OCI-LY7 (cell line): Measurements from ENCODE around the gene CHST13. TPM values are rescaled to one million over a fixed set of nuclear protein-coding genes. Genes with fewer than 3 reads are reported as not detected.
A peak's percentile ranks its signal among the peaks of the same experiment; 100 is the strongest.

Experiments
- BruUV-seq: library from RNA; stranded (reverse); fragments of 400-500 nt; replicated peaks from 2 replicates; lab custom pipeline; 2021; lab: Mats Ljungman, UMichigan
- CTCF ChIA-PET: fragments of 300-600 bp; sonication (Branson Sonifier 250); formaldehyde crosslinking; loops from one replicate; lab custom pipeline; 2022; ENCODE audit warnings: antibody characterized with exemption; ENCODE audit not compliant: unreplicated experiment; lab: Charles Lee
- POLR2A ChIA-PET: fragments of 300-600 bp; sonication (Branson Sonifier 250); formaldehyde crosslinking; loops from one replicate; lab custom pipeline; 2022; ENCODE audit warnings: antibody characterized with exemption; lab: Charles Lee
- DNase-seq: peaks from one replicate; pipeline ENCODE4 v3.0.0-alpha.2; 2015; ENCODE audit warnings: low spot score
- H2AFZ ChIP-seq: fragments of 200-600 bp; sonication (generic), shearing (Covaris generic); 2 replicates; pipeline ENCODE4 v1.6.1; 2014; ENCODE audit warnings: mild to moderate bottlenecking, antibody characterized with exemption, low read length, moderate library complexity
- H3K27ac ChIP-seq: fragments of 200-600 bp; sonication (generic); 2 replicates; pipeline ENCODE4 v1.5.1; 2014; ENCODE audit warnings: mixed run types, low read depth, mild to moderate bottlenecking, moderate library complexity, low read length, inconsistent platforms; ENCODE audit not compliant: poor library complexity, severe bottlenecking
- H3K36me3 ChIP-seq: fragments of 200-600 bp; sonication (generic); 2 replicates; pipeline ENCODE4 v1.6.1; 2014; ENCODE audit warnings: mild to moderate bottlenecking, antibody characterized with exemption, low read length, moderate library complexity, mixed read lengths; ENCODE audit not compliant: insufficient read depth
- H3K4me1 ChIP-seq: fragments of 200-600 bp; sonication (generic); 2 replicates; pipeline ENCODE4 v1.5.1; 2014; ENCODE audit warnings: mild to moderate bottlenecking, low read length; ENCODE audit not compliant: insufficient read depth, poor library complexity, severe bottlenecking
- H3K4me2 ChIP-seq: fragments of 200-600 bp; sonication (generic); 2 replicates; pipeline ENCODE4 v1.6.1; 2014; ENCODE audit warnings: mild to moderate bottlenecking, low read length
- H3K4me3 ChIP-seq: fragments of 200-600 bp; sonication (generic); 2 replicates; pipeline ENCODE4 v1.5.1; 2014; ENCODE audit warnings: mild to moderate bottlenecking, low read depth, low read length; ENCODE audit not compliant: poor library complexity, severe bottlenecking
- H3K79me2 ChIP-seq: fragments of 200-600 bp; sonication (generic); 2 replicates; pipeline ENCODE4 v1.6.1; 2016; ENCODE audit warnings: low read depth, mild to moderate bottlenecking, low read length, moderate library complexity, mixed read lengths; ENCODE audit not compliant: insufficient read depth
- H3K9me2 ChIP-seq: fragments of 200-600 bp; sonication (generic); 2 replicates; pipeline ENCODE4 v1.6.1; 2016; ENCODE audit warnings: mild to moderate bottlenecking, low read length, mixed read lengths; ENCODE audit not compliant: insufficient read depth
- H3K9me3 ChIP-seq: fragments of 200-600 bp; sonication (generic); 2 replicates; pipeline ENCODE4 v1.6.1; 2014; ENCODE audit warnings: mild to moderate bottlenecking, mixed run types, low read length, mixed read lengths
- H4K20me1 ChIP-seq: fragments of 200-600 bp; sonication (generic); 2 replicates; pipeline ENCODE4 v1.6.1; 2014; ENCODE audit warnings: mild to moderate bottlenecking, antibody characterized with exemption, low read length, moderate library complexity, mixed read lengths; ENCODE audit not compliant: insufficient read depth
- CTCF ChIP-seq: fragments of 200-600 bp; sonication (generic); conservative IDR thresholded peaks from 2 replicates; pipeline ENCODE4 v1.5.1; 2014; ENCODE audit warnings: mild to moderate bottlenecking, antibody characterized with exemption, low read length, moderate library complexity, mixed read lengths
- EZH2phosphoT487 ChIP-seq: fragments of 200-600 bp; sonication (generic); IDR thresholded peaks from 2 replicates; pipeline ENCODE4 v1.6.1; 2018; ENCODE audit warnings: low read depth, borderline replicate concordance, mild to moderate bottlenecking, mixed run types, antibody characterized with exemption, low read length, moderate library complexity, mixed read lengths
- intact Hi-C: fragments of 100-400 bp; cut with micrococcal nuclease; formaldehyde crosslinking; loops from one replicate; pipeline ENCODE4 v1.10.0; 2022; ENCODE audit not compliant: unreplicated experiment
- total RNA-seq, 2 experiments: library from RNA; depleted of rRNA in 1 of 2; stranded (reverse); fragments of >200 nt in 1 of 2; shearing (Covaris generic) in 1 of 2; gene quantifications; 2 replicates each; pipeline ENCODE4 v1.2.3, GENCODE V29; 2014 to 2022

CHST13 gene
- total RNA-seq, 2 experiments from 2014 or later, result not detected

GRCh38 chr3:126494970-126495230 is 29.1 kb upstream of the CHST13 start:
- Histone ChIP-seq H3K4me2 (no peak overlapping the region), H3K36me3 (no peaks in the 10 kb centered on the region), H3K4me1 (peaks cover 42% of the 10 kb centered on the region), H4K20me1 (no peaks in the 10 kb centered on the region), H3K9me2 (no peaks in the 10 kb centered on the region), H3K79me2 (no peaks in the 10 kb centered on the region), H3K4me3 (no peak overlapping the region), H3K27ac (no peak overlapping the region), H3K9me3 (no peaks in the 10 kb centered on the region), H2AFZ (no peak overlapping the region)
- no TSS peak for BruUV-seq
- ChIA-PET CTCF (no interaction called here), POLR2A (interaction anchor here (0.7 kb wide), 1 partner anchor 43 kb away, joined by 3 read pairs; no protein-coding TSS in a partner anchor)
- DNase-seq, result no peak
- no peak for TF ChIP-seq CTCF
- TF ChIP-seq EZH2phosphoT487, result no peak
- intact Hi-C loops, result no loop called here

GRCh38 chr3:126495786-126496185 is 28.2 kb upstream of the CHST13 start:
- Histone ChIP-seq H3K27ac (no peak overlapping the region), H3K4me1 (peaks cover 42% of the 10 kb centered on the region), H2AFZ (no peak overlapping the region), H4K20me1 (no peaks in the 10 kb centered on the region), H3K36me3 (no peaks in the 10 kb centered on the region), H3K79me2 (no peaks in the 10 kb centered on the region), H3K4me2 (no peak overlapping the region), H3K9me2 (no peaks in the 10 kb centered on the region), H3K9me3 (no peaks in the 10 kb centered on the region), H3K4me3 (no peak overlapping the region)
- DNase-seq, result no peak
- POLR2A ChIA-PET, result interaction anchor here (0.5 kb wide), 1 partner anchor 278 kb away, joined by 3 read pairs; no protein-coding TSS in a partner anchor
- CTCF ChIA-PET, result no interaction called here
- intact Hi-C loops, result no loop called here
- no peak for TF ChIP-seq CTCF
- BruUV-seq, result no TSS peak

- Histone ChIP-seq H3K9me3 (no peaks in the 10 kb centered on the region), H3K36me3 (no peaks in the 10 kb centered on the region), H3K9me2 (no peaks in the 10 kb centered on the region), H2AFZ (0 out of 2 replicates have a peak overlapping the region, but pooled peaks have one; percentile 38), H3K4me1 (peaks cover 51% of the 10 kb centered on the region), H3K27ac (no peak overlapping the region), H3K79me2 (no peaks in the 10 kb centered on the region), H3K4me2 (peak overlapping the region; percentile 33), H4K20me1 (no peaks in the 10 kb centered on the region), H3K4me3 (no peak overlapping the region)
- TF ChIP-seq CTCF (no peak), EZH2phosphoT487 (no peak)
- POLR2A ChIA-PET, result no interaction called here
- intact Hi-C loops, result no loop called here
- no TSS peak for BruUV-seq
- DNase-seq, result peak; percentile 33
- CTCF ChIA-PET, result interaction anchor here (0.5 kb wide), 1 partner anchor 464 kb away, joined by 4 read pairs; no protein-coding TSS in a partner anchor
Observed at GRCh38 chr3:126496894-126497850, 26.8 kb upstream of the CHST13 start.
